Endometrial microvascular endothelial cells (primary cell): ENCODE measurements around the gene LSS. TPM values are rescaled to one million over a fixed set of nuclear protein-coding genes. Genes with fewer than 3 reads are reported as not detected.
"Not testable (repeated sequence)": the region's sequence is repeated elsewhere in the genome, so short reads cannot be mapped to it uniquely, and the experiment has no call there.

ENCODE experiments used
- in situ Hi-C: cut with HindIII; loops from 2 replicates; pipeline ENCODE4 v1.10.0; 2017; ENCODE audit warnings: low sequenced_read_pairs, low pct_unique_long_range_greater_than_20kb; ENCODE audit errors: inconsistent ontology term
- total RNA-seq: library from RNA; depleted of rRNA; stranded (reverse); fragments of >200 nt; gene quantifications from one replicate; pipeline ENCODE4 v1.2.3, GENCODE V29; 2015; ENCODE audit errors: inconsistent ontology term

Gene LSS
- total RNA-seq, 1 donor from 2014 or later: 57.2 TPM

GRCh38 chr21:46191686-46192575 lies 36.6 kb downstream of the LSS start:
- in situ Hi-C loops: no loop called here

DNA sequence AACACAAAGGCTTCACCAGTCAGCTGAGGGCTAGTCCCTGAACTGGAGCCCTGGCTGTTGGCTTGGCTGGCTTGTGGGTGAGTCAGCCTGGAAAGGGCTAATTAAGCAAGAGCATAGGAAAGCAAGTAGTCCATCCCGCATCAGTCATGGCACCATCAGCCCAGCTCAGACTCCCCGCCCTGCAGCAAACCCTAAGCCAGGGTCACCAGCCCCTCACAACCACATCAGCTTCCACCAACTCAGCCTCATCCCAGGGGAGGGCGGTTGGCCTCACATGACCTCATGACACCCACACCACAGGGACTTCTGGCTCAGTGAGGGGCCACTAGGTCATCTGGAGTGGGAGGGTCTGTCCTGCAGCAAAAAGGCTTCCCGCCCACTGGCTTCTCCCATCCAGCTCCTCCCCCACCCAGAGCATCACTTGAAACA lies 37.3 kb downstream of the LSS start:
- in situ Hi-C loops: no loop called here

DNA sequence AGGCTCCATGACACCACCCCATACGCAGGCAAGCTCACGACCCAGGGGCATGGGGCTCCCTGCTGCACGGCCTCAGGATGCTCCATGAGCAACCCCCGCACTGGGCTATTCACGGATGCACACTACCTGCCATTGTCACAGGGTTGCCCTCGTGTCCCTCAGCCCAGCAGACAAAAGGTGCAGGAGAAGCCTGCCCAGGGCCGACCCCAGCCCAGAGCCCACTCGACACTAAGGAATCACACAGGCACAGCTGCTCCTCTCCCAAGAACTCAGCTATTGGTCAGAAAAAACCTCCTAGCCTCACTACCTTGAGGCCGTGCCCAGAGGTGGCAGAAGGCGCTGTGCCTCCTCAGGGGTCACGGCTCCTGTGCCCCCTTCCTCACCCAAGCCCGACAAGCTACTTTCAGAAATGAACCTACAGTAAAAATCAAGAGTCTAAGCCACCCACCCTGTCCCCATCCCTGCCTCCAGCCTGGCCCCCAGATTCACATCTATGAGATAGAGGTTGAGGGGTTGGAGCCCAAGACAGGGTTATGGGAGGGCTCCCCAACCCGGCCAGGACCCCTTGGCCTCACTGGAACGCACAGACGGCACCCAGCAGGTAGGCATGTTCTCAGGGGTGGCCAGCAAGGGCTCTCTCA lies 38.0 kb downstream of the LSS start:
- in situ Hi-C loops: no loop called here

DNA sequence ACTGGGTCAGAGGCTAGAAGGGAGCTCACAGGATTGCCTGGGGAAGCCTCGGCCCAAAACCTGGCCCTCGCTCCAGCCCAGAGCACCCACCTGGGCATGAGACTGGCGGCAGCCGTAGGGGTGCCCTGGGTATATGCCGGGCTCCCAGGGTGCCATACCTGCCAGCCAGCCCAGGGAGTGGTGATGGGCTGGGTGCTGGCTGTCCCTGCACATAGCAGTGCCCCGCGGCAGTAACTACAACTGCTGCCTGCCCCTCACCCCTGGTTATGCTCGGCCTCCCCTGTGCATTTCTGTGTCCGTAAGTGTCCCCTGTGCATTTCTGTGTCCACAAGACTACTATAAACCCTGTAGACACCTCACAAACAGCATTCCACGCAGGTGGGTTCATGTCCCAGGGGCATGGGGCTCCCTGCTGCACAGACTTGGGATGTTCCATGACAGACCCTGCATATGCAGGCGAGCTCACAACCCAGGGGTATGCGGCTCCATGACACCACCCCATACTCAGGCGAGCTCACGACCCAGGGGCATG lies 38.5 kb downstream of the LSS start:
- in situ Hi-C loops: no loop called here

GRCh38 chr21:46189213-46189958 lies 39.2 kb downstream of the LSS start:
- in situ Hi-C loops: no loop called here

- in situ Hi-C loops: no loop called here
These were observed 40.1 kb downstream of the LSS start for GRCh38 chr21:46188226-46189212.

GRCh38 chr21:46187814-46188213 lies 40.8 kb downstream of the LSS start:
- in situ Hi-C loops: no loop called here

DNA sequence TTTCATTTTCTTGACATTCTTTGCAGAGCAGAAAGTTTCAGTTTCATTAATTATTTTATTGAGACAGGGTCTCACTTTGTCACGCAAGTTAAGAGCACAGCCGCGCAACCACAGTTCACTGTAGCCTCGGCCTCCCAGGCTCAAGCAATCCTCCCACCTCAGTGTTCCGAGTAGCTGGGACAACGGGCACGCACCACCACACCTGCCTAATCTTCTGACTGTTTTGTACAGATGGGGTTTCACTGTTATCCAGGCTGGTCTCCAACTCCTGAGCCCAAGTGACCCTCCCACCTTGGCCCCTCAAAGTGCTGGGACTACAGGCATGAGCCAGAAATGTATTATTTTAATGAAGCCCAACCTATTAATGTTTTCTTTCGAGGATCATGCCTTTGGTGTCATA lies 41.3 kb downstream of the LSS start:
- in situ Hi-C loops: no loop called here

- in situ Hi-C loops: no loop called here
These were observed 42.9 kb downstream of the LSS start for GRCh38 chr21:46185716-46186115.

GRCh38 chr21:46184625-46185555 lies 43.7 kb downstream of the LSS start:
- in situ Hi-C loops: no loop called here

DNA sequence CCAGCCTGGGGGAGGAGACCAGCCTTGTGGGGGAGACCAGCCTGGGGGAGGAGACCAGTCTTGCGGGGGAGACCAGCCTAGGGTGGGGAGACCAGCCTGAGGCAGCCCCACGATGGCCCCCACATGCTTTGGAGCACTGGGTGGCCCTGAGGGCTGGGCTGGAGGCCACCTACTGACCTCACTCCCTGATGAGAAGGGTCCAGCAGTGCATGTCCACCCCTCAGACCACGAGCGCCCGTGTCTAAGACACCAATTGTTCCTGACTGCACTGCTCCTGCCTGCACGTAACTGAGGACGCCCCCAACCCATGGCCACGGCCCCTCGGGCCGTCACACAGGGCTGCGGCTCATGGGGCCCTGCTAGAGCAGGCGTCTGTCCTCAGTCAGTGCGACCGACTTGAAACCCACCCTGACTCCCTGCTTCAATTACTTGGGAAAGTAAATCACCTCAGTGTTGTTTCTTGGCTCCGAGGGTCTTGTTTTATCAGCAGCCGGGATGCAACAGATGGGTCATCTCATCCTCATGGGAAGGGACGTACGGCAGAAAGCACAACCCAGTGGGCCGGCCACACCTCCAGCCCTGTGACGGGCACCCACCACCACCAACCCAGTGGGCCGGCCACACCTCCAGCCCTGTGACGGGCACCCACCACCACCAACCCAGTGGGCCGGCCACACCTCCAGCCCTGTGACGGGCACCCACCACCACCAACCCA lies 44.5 kb downstream of the LSS start, which contains the start of gene SPATC1L:
SPATC1L (minus strand) TSS at position 550 of the 715 bp plus-strand sequence. CDS start 1,643 bp downstream, outside the sequence.
- in situ Hi-C loops: no loop called here

GRCh38 chr21:46183337-46183909 lies 45.2 kb downstream of the LSS start:
- in situ Hi-C loops: not testable (repeated sequence)

GRCh38 chr21:46182548-46183336 lies 45.8 kb downstream of the LSS start:
- in situ Hi-C loops: no loop called here

DNA sequence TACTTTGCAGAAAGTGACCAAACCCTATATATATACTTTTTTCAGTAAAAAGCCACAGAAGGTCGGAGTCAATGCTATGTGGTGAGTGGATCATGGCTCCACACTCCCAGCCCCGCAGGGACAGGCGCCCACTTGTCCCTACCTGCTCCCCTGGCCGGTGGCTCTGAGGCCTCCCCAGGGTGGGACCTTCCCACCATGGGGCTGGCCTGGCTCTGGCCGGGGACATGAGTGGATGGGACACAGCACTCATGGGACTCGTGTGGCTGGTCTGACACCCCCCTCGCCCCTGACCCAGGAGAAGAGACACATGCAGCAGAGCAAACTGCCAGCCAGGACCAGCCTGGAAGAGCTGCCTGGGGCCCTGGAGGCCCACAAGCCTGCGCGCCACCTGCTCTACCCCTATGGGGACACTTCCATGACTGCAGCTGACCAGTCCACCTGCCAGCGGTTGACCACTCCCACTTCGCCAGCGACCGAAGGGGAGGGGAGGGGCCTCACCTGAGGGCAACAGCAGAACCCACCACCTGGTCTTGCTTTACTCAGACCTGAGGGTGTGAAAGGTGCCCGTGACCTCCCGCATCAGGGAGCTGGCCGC lies 46.5 kb downstream of the LSS start:
- in situ Hi-C loops: no loop called here

GRCh38 chr21:46181436-46181835 lies 47.1 kb downstream of the LSS start:
- in situ Hi-C loops: no loop called here
